Body of pancreas (tissue), 4 donors: ENCODE results near the gene ZFX.

Source experiments
- CTCF ChIP-seq, 7 experiments: fragments of 450-650 bp in 4 of 7; fragments of 200-600 bp in 3 of 7; sonication (generic) in 3 of 7; IDR thresholded peaks; one replicate each; pipeline ENCODE4 v1.5.1; 2016 to 2019; ENCODE audit warnings: antibody characterized with exemption in 7 of 7
- POLR2A ChIP-seq, 3 donors: fragments of 450-650 bp; IDR thresholded peaks; one replicate each; pipeline ENCODE4 v1.6.1; 2016; ENCODE audit warnings: antibody characterized with exemption in 3 of 3, mild to moderate bottlenecking in 2 of 3

- TF ChIP-seq CTCF (IDR thresholded peaks at IDR 0.05) = no peak
- TF ChIP-seq POLR2A (IDR thresholded peaks at IDR 0.05) = no peak
These were observed 67.3 kb downstream of the ZFX start for GRCh38 chrX:24216827-24217226.
